HEK293T (cell line): Measurements from ENCODE around the gene VTI1A.

Source experiments
- ARNT ChIP-seq: fragments of 450-650 bp; IDR thresholded peaks from 2 replicates; pipeline ENCODE4 v1.6.1; 2017; ENCODE audit warnings: mild to moderate bottlenecking
- BHLHE40 ChIP-seq: fragments of 450-650 bp; IDR thresholded peaks from 2 replicates; pipeline ENCODE4 v1.6.1; 2016; ENCODE audit warnings: mild to moderate bottlenecking, moderate library complexity, borderline replicate concordance
- CTBP1 ChIP-seq: fragments of 450-650 bp; IDR thresholded peaks from 2 replicates; pipeline ENCODE4 v1.6.1; 2016; ENCODE audit warnings: borderline replicate concordance
- ELF4 ChIP-seq: fragments of 450-650 bp; IDR thresholded peaks from 2 replicates; pipeline ENCODE4 v1.6.1; 2017; ENCODE audit warnings: antibody characterized with exemption
- FOXK2 ChIP-seq: fragments of 450-650 bp; IDR thresholded peaks from 2 replicates; pipeline ENCODE4 v1.6.1; 2016; ENCODE audit warnings: mild to moderate bottlenecking
- FOXM1 ChIP-seq: fragments of 450-650 bp; IDR thresholded peaks from 2 replicates; pipeline ENCODE4 v1.6.1; 2017; ENCODE audit warnings: mild to moderate bottlenecking, borderline replicate concordance
- HDGF ChIP-seq: fragments of 450-650 bp; IDR thresholded peaks from 2 replicates; pipeline ENCODE4 v1.6.1; 2017; ENCODE audit warnings: antibody characterized with exemption, borderline replicate concordance
- LEF1 ChIP-seq: fragments of 450-650 bp; IDR thresholded peaks from 2 replicates; pipeline ENCODE4 v1.6.1; 2017; ENCODE audit warnings: mild to moderate bottlenecking, borderline replicate concordance
- NFRKB ChIP-seq: fragments of 450-650 bp; IDR thresholded peaks from 2 replicates; pipeline ENCODE4 v1.6.1; 2016; ENCODE audit warnings: mild to moderate bottlenecking, moderate library complexity
- SP1 ChIP-seq: fragments of 450-650 bp; IDR thresholded peaks from 2 replicates; pipeline ENCODE4 v1.6.1; 2017
- SUZ12 ChIP-seq: fragments of 450-650 bp; IDR thresholded peaks from 2 replicates; pipeline ENCODE4 v1.6.1; 2016; ENCODE audit warnings: mild to moderate bottlenecking
- TARDBP ChIP-seq: fragments of 450-650 bp; IDR thresholded peaks from 2 replicates; pipeline ENCODE4 v1.6.1; 2016

GRCh38 chr10:112639298-112639697, 192.3 kb downstream of the VTI1A start:
- no peak for TF ChIP-seq ARNT
- TF ChIP-seq HDGF: no peak
- no peak for TF ChIP-seq BHLHE40
- TF ChIP-seq ELF4: no peak
- no peak for TF ChIP-seq FOXM1
- no peak for TF ChIP-seq SUZ12
- TF ChIP-seq FOXK2: no peak
- no peak for TF ChIP-seq SP1
- no peak for TF ChIP-seq CTBP1
- no peak for TF ChIP-seq LEF1
- no peak for TF ChIP-seq TARDBP
- TF ChIP-seq NFRKB: no peak
